A549 (cell line): ENCODE measurements around the gene RAD50.

Experiments
- CEBPB ChIP-seq, 2 experiments: fragments of >200 bp in 1 of 2; sonication (Bioruptor Twin) in 1 of 2; formaldehyde crosslinking in 1 of 2; IDR thresholded peaks; 2 replicates each; pipeline ENCODE4 v1.6.1; 2012 to 2016
- EP300 ChIP-seq, 2 experiments: fragments of >200 bp; sonication (Bioruptor Twin); formaldehyde crosslinking; IDR thresholded peaks; 2 replicates in 1 of 2; 3 replicates in 1 of 2; pipeline ENCODE4 v1.6.1; 2016 to 2017
- KDM5A ChIP-seq: fragments of 200-600 bp; sonication (generic); IDR thresholded peaks from 2 replicates; pipeline ENCODE4 v1.6.1; 2016; ENCODE audit warnings: antibody characterized with exemption, mild to moderate bottlenecking
- MYC ChIP-seq: IDR thresholded peaks from 2 replicates; pipeline ENCODE4 v1.6.1; 2012; ENCODE audit warnings: mild to moderate bottlenecking, inconsistent platforms, low read length, improper control_type of control experiment, borderline replicate concordance
- NR3C1 ChIP-seq: fragments of >200 bp; sonication (Bioruptor Twin); formaldehyde crosslinking; IDR thresholded peaks from 3 replicates; pipeline ENCODE4 v1.6.1; 2017
- RARB ChIP-seq: fragments of 250-450 bp; sonication (Bioruptor Pico); IDR thresholded peaks from 2 replicates; pipeline ENCODE4 v1.8.0; 2021; ENCODE audit warnings: mild to moderate bottlenecking, moderate library complexity
- RNF2 ChIP-seq: fragments of 200-600 bp; sonication (generic); IDR thresholded peaks from 2 replicates; pipeline ENCODE4 v1.6.1; 2016; ENCODE audit warnings: low read depth, mild to moderate bottlenecking, antibody characterized with exemption, moderate library complexity, borderline replicate concordance
- TF ChIP-seq, protein P1 (sequence below): fragments of 250-450 bp; sonication (Bioruptor Pico); IDR thresholded peaks from 2 replicates; pipeline ENCODE4 v1.5.0; 2021; ENCODE audit warnings: mild to moderate bottlenecking, moderate library complexity, borderline replicate concordance
- TF ChIP-seq, protein P2 (sequence below): fragments of 150-350 bp; IDR thresholded peaks from 2 replicates; pipeline ENCODE4 v1.6.1; 2014; ENCODE audit warnings: low read depth, mild to moderate bottlenecking, low read length
- TF ChIP-seq, protein P3 (sequence below): fragments of >200 bp; sonication (Bioruptor Twin); formaldehyde crosslinking; IDR thresholded peaks from 3 replicates; pipeline ENCODE4 v1.5.1; 2016
- TF ChIP-seq, protein P4 (sequence below): IDR thresholded peaks from 2 replicates; pipeline ENCODE4 v1.6.1; 2012; ENCODE audit warnings: low read depth, borderline replicate concordance
- TF ChIP-seq, protein P5 (sequence below): fragments of 200-600 bp; sonication (generic); IDR thresholded peaks from 2 replicates; pipeline ENCODE4 v1.6.1; 2016; ENCODE audit warnings: antibody characterized with exemption, mild to moderate bottlenecking, moderate library complexity

DNA sequence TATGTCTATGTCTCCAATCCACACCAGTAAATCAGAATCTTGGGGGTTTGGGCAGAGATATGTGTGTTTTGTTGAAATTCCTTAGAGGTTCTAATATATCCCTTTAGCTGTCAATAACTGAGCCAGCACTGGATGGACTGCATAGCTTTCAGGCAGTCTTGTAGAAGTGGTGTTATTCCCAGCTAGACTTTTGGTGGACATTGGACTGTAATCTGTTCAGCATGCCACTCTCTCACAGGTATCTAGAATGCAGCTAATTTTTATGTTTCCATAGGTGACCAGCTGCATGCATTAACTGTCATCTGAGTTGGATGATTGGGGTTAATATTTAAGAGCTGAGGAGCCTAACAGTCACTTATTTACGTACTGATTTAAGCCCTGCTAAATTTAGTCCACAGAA is 56.1 kb downstream of the RAD50 start:
- TF ChIP-seq, protein P1, sequence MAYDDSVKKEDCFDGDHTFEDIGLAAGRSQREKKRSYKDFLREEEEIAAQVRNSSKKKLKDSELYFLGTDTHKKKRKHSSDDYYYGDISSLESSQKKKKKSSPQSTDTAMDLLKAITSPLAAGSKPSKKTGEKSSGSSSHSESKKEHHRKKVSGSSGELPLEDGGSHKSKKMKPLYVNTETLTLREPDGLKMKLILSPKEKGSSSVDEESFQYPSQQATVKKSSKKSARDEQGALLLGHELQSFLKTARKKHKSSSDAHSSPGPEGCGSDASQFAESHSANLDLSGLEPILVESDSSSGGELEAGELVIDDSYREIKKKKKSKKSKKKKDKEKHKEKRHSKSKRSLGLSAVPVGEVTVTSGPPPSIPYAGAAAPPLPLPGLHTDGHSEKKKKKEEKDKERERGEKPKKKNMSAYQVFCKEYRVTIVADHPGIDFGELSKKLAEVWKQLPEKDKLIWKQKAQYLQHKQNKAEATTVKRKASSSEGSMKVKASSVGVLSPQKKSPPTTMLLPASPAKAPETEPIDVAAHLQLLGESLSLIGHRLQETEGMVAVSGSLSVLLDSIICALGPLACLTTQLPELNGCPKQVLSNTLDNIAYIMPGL = no peak
- TF ChIP-seq, protein P2, sequence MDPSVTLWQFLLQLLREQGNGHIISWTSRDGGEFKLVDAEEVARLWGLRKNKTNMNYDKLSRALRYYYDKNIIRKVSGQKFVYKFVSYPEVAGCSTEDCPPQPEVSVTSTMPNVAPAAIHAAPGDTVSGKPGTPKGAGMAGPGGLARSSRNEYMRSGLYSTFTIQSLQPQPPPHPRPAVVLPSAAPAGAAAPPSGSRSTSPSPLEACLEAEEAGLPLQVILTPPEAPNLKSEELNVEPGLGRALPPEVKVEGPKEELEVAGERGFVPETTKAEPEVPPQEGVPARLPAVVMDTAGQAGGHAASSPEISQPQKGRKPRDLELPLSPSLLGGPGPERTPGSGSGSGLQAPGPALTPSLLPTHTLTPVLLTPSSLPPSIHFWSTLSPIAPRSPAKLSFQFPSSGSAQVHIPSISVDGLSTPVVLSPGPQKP = no peak
- TF ChIP-seq KDM5A (no peak), EP300 (IDR thresholded peaks at IDR 0.05) (no peak), NR3C1 (no peak), CEBPB (IDR thresholded peaks at IDR 0.05) (no peak), RARB (CRISPR knock-in tag) (no peak), RNF2 (no peak), MYC (no peak)
- TF ChIP-seq, protein P3, sequence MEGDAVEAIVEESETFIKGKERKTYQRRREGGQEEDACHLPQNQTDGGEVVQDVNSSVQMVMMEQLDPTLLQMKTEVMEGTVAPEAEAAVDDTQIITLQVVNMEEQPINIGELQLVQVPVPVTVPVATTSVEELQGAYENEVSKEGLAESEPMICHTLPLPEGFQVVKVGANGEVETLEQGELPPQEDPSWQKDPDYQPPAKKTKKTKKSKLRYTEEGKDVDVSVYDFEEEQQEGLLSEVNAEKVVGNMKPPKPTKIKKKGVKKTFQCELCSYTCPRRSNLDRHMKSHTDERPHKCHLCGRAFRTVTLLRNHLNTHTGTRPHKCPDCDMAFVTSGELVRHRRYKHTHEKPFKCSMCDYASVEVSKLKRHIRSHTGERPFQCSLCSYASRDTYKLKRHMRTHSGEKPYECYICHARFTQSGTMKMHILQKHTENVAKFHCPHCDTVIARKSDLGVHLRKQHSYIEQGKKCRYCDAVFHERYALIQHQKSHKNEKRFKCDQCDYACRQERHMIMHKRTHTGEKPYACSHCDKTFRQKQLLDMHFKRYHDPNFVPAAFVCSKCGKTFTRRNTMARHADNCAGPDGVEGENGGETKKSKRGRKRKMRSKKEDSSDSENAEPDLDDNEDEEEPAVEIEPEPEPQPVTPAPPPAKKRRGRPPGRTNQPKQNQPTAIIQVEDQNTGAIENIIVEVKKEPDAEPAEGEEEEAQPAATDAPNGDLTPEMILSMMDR = no peak
- TF ChIP-seq, protein P4, sequence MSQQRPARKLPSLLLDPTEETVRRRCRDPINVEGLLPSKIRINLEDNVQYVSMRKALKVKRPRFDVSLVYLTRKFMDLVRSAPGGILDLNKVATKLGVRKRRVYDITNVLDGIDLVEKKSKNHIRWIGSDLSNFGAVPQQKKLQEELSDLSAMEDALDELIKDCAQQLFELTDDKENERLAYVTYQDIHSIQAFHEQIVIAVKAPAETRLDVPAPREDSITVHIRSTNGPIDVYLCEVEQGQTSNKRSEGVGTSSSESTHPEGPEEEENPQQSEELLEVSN = no peak
- TF ChIP-seq, protein P5, sequence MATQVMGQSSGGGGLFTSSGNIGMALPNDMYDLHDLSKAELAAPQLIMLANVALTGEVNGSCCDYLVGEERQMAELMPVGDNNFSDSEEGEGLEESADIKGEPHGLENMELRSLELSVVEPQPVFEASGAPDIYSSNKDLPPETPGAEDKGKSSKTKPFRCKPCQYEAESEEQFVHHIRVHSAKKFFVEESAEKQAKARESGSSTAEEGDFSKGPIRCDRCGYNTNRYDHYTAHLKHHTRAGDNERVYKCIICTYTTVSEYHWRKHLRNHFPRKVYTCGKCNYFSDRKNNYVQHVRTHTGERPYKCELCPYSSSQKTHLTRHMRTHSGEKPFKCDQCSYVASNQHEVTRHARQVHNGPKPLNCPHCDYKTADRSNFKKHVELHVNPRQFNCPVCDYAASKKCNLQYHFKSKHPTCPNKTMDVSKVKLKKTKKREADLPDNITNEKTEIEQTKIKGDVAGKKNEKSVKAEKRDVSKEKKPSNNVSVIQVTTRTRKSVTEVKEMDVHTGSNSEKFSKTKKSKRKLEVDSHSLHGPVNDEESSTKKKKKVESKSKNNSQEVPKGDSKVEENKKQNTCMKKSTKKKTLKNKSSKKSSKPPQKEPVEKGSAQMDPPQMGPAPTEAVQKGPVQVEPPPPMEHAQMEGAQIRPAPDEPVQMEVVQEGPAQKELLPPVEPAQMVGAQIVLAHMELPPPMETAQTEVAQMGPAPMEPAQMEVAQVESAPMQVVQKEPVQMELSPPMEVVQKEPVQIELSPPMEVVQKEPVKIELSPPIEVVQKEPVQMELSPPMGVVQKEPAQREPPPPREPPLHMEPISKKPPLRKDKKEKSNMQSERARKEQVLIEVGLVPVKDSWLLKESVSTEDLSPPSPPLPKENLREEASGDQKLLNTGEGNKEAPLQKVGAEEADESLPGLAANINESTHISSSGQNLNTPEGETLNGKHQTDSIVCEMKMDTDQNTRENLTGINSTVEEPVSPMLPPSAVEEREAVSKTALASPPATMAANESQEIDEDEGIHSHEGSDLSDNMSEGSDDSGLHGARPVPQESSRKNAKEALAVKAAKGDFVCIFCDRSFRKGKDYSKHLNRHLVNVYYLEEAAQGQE = no peak
